HG02642 (cell line): ENCODE results near the gene VANGL1.

ENCODE experiments used
- ATAC-seq: cut with Tn5 transposase; IDR thresholded peaks from one replicate; pipeline ENCODE4 v1.9.1; 2021; ENCODE audit warnings: mild to moderate bottlenecking; ENCODE audit not compliant: unreplicated experiment, poor library complexity

VANGL1 gene

GRCh38 chr1:115728341-115728740 is 86.6 kb downstream of the VANGL1 start:
- ATAC-seq: no peak

DNA sequence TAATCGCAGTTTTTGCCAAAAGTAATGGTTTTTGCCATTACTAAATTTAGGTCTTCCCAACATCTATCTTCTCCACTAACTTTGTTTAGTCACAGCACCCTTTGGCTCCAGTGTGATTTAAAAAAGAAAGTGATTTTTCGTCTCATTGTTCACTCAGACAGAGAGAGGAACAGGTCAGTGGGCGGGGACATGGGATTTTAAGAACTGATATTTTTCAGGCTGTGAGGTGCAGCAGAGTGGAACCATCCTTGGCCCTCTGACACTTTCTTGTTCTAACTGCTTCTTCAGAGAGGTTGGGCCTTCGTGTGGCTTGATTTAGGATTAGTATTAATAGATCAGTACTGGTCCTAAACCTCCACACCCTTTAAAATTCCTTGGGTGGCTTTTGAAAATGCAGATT is 88.0 kb downstream of the VANGL1 start:
- ATAC-seq: peak; percentile 92

- no peak for ATAC-seq
Measured at GRCh38 chr1:115732316-115732715, 90.5 kb downstream of the VANGL1 start.

DNA sequence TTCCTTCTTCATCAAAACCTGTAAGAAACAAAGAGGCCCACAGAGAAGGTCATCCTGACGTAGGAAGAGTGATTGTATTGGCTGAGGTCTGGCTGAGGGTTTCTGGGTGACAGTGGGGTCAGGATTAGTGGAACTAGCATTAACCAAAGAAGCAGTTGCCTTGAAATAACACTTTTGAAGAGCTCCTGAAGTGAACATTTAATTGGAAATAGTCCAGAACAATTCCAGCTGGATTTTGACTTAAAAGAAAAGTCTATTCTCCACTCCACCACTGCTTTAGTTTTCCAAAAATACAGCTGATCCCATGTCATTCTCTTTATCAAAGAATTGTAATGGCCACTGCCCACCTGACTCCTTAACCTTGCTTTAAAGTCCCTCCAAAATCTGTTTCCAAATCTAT is 99.0 kb downstream of the VANGL1 start:
- ATAC-seq: no peak

DNA sequence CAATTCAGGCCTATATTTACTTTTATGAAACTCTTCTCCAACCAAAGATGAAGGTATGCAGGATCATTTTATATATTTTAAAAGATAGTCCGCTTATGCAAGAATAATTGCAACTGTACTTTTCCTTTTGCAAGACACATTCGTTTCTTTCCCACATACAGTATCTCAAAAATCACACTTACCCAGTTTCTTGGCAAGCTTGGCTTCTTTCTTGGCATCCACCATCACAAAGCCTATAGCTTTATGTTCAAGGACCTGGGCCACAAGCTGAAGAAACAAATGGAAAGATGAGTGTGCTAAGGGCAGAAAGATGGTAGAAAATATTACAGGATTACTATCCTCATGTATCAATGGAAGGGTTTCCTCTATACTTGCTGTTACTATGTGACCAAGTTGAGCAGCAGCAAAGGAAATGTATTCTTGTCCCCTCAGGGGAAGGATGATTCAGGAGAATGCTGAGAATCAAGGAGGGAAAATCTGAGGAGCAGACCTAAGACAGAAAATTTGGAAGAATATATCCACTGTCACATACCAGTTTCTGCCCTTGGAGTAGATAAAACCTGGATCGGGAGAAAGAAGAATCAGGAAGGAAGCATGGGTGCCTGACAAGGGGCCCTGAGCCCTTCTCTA is 103.0 kb downstream of the VANGL1 start:
- ATAC-seq: no peak

DNA sequence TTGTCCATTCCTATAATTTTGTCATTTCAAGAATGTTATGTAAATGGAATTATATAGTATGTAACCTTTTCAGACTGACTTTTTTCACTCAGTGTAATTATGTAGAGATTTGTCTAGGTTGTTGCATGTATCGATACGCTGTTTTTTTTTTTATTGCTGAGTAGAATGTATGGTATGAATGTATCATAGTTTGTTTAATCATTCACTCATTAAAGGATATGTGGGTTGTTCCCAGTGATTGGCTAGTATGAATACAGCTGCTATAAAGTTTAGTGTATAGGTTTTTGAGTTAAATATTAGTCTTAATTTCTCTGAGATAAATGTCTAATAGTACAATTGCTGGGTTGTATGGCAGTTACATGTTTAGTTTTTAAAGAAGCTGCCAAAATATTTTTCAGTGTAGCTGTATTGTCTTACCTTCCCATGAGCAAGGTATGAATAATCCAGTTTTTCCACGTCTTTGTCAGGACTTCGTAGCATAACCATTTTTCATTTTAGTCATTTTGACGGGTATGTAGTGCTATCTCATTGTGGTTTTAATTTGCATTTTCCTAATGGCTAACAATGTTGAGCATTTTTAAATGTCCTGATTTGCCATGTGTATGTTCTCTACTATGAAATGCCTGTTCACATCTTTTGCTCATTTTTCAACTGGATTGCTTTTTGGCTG is 104.4 kb downstream of the VANGL1 start:
- no peak for ATAC-seq
